Measurements from ENCODE around the gene ELAC1.

- TF ChIP-seq CTCF (IDR thresholded peaks at IDR 0.05; ENCODE audit: low read depth, low read length) (no peak), EZH2phosphoT487 (IDR thresholded peaks at IDR 0.05; ENCODE audit: low read depth) (no peak)
Measured at GRCh38 chr18:50928551-50928950, 39.3 kb upstream of the ELAC1 start.
